ENCODE measurements around the gene TGFA.

TGFA gene

GRCh38 chr2:70479816-70480215 lies 73.8 kb downstream of the TGFA start:
- Histone ChIP-seq H3K9ac (ENCODE audit: low read length) (no peak overlapping the region), H3K4me1 (ENCODE audit: control insufficient read depth, insufficient read depth, low read length) (peaks cover 8% of the 10 kb centered on the region), H3K4me3 (ENCODE audit: low read length) (no peak overlapping the region), H3K27me3 (ENCODE audit: control insufficient read depth, insufficient read depth, low read length) (no peaks in the 10 kb centered on the region), H3K36me3 (ENCODE audit: control insufficient read depth, insufficient read depth, low read length) (no peaks in the 10 kb centered on the region), H3K9me3 (ENCODE audit: control insufficient read depth, low read length) (no peaks in the 10 kb centered on the region)

GRCh38 chr2:70477441-70477844 lies 76.2 kb downstream of the TGFA start:
- H3K9ac ChIP-seq (ENCODE audit: low read length) = no peak overlapping the region
- H3K27me3 ChIP-seq (ENCODE audit: control insufficient read depth, insufficient read depth, low read length) = no peaks in the 10 kb centered on the region
- H3K4me3 ChIP-seq (ENCODE audit: low read length) = no peak overlapping the region
- no peaks in the 10 kb centered on the region for H3K36me3 ChIP-seq (ENCODE audit: control insufficient read depth, insufficient read depth, low read length)
- H3K9me3 ChIP-seq (ENCODE audit: control insufficient read depth, low read length) = no peaks in the 10 kb centered on the region
- H3K4me1 ChIP-seq (ENCODE audit: control insufficient read depth, insufficient read depth, low read length) = peaks cover 17% of the 10 kb centered on the region

- Histone ChIP-seq H3K4me3 (ENCODE audit: low read length) (no peak overlapping the region), H3K4me1 (ENCODE audit: control insufficient read depth, insufficient read depth, low read length) (peaks cover 17% of the 10 kb centered on the region), H3K9me3 (ENCODE audit: control insufficient read depth, low read length) (no peaks in the 10 kb centered on the region), H3K36me3 (ENCODE audit: control insufficient read depth, insufficient read depth, low read length) (no peaks in the 10 kb centered on the region), H3K9ac (ENCODE audit: low read length) (no peak overlapping the region), H3K27me3 (ENCODE audit: control insufficient read depth, insufficient read depth, low read length) (no peaks in the 10 kb centered on the region)
These were observed 78.4 kb downstream of the TGFA start for GRCh38 chr2:70475266-70475665.

GRCh38 chr2:70474256-70474848 lies 79.3 kb downstream of the TGFA start:
- H3K36me3 ChIP-seq (ENCODE audit: control insufficient read depth, insufficient read depth, low read length) = no peaks in the 10 kb centered on the region
- no peaks in the 10 kb centered on the region for H3K9me3 ChIP-seq (ENCODE audit: control insufficient read depth, low read length)
- no peaks in the 10 kb centered on the region for H3K27me3 ChIP-seq (ENCODE audit: control insufficient read depth, insufficient read depth, low read length)
- no peak overlapping the region for H3K4me3 ChIP-seq (ENCODE audit: low read length)
- no peak overlapping the region for H3K9ac ChIP-seq (ENCODE audit: low read length)
- peaks cover 17% of the 10 kb centered on the region for H3K4me1 ChIP-seq (ENCODE audit: control insufficient read depth, insufficient read depth, low read length)

- Histone ChIP-seq H3K36me3 (ENCODE audit: control insufficient read depth, insufficient read depth, low read length) (no peaks in the 10 kb centered on the region), H3K27me3 (ENCODE audit: control insufficient read depth, insufficient read depth, low read length) (no peaks in the 10 kb centered on the region), H3K4me1 (ENCODE audit: control insufficient read depth, insufficient read depth, low read length) (peaks cover 17% of the 10 kb centered on the region), H3K9me3 (ENCODE audit: control insufficient read depth, low read length) (no peaks in the 10 kb centered on the region), H3K4me3 (ENCODE audit: low read length) (no peak overlapping the region), H3K9ac (ENCODE audit: low read length) (no peak overlapping the region)
These were observed 80.4 kb downstream of the TGFA start for GRCh38 chr2:70473101-70473722.

DNA sequence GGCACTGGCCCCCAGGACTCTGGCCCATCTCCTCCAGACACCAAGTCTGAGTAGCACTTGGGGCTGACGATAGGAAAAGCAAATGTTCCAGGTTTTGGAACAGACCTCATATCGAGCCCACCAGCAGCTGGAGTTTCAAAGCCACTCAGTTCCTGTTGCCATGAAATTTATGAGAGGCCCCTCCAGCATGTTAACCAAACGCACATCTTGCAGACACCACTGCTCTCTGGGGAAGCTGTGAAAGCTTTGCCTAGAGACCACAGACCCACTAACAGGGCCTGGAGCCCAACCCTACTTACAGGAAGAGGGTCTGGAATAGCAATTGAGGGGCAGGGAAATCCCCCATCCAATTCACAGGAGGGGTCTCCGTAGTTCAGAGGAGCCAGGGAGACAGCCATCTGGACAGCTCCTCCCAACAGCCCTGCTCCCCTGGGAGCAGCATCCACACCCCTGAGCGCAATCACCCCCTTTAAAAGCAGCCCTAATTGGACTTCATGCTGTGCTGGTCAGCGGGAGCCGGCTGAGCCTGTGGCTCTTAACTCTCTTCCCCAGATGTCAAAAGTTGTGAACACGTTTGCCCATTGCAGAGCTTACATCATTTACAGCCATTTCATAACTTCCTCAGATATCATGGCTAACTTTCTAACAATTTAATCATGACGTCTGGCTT lies 81.3 kb downstream of the TGFA start:
- Histone ChIP-seq H3K9ac (ENCODE audit: low read length) (no peak overlapping the region), H3K27me3 (ENCODE audit: control insufficient read depth, insufficient read depth, low read length) (no peaks in the 10 kb centered on the region), H3K4me3 (ENCODE audit: low read length) (no peak overlapping the region), H3K9me3 (ENCODE audit: control insufficient read depth, low read length) (no peaks in the 10 kb centered on the region), H3K4me1 (ENCODE audit: control insufficient read depth, insufficient read depth, low read length) (peaks cover 10% of the 10 kb centered on the region), H3K36me3 (ENCODE audit: control insufficient read depth, insufficient read depth, low read length) (no peaks in the 10 kb centered on the region)

- no peaks in the 10 kb centered on the region for H3K36me3 ChIP-seq (ENCODE audit: control insufficient read depth, insufficient read depth, low read length)
- H3K4me3 ChIP-seq (ENCODE audit: low read length) = no peak overlapping the region
- H3K9me3 ChIP-seq (ENCODE audit: control insufficient read depth, low read length) = no peaks in the 10 kb centered on the region
- no peak overlapping the region for H3K9ac ChIP-seq (ENCODE audit: low read length)
- H3K27me3 ChIP-seq (ENCODE audit: control insufficient read depth, insufficient read depth, low read length) = no peaks in the 10 kb centered on the region
- H3K4me1 ChIP-seq (ENCODE audit: control insufficient read depth, insufficient read depth, low read length) = peaks cover 9% of the 10 kb centered on the region
These were observed 82.5 kb downstream of the TGFA start for GRCh38 chr2:70471129-70471528.

GRCh38 chr2:70469961-70470360 lies 83.7 kb downstream of the TGFA start:
- Histone ChIP-seq H3K4me3 (ENCODE audit: low read length) (no peak overlapping the region), H3K4me1 (ENCODE audit: control insufficient read depth, insufficient read depth, low read length) (peaks cover 9% of the 10 kb centered on the region), H3K27me3 (ENCODE audit: control insufficient read depth, insufficient read depth, low read length) (no peaks in the 10 kb centered on the region), H3K9me3 (ENCODE audit: control insufficient read depth, low read length) (no peaks in the 10 kb centered on the region), H3K36me3 (ENCODE audit: control insufficient read depth, insufficient read depth, low read length) (peaks cover under 1% of the 10 kb centered on the region), H3K9ac (ENCODE audit: low read length) (no peak overlapping the region)

- Histone ChIP-seq H3K9me3 (ENCODE audit: control insufficient read depth, low read length) (no peaks in the 10 kb centered on the region), H3K9ac (ENCODE audit: low read length) (no peak overlapping the region), H3K4me1 (ENCODE audit: control insufficient read depth, insufficient read depth, low read length) (peaks cover 5% of the 10 kb centered on the region), H3K4me3 (ENCODE audit: low read length) (no peak overlapping the region), H3K27me3 (ENCODE audit: control insufficient read depth, insufficient read depth, low read length) (no peaks in the 10 kb centered on the region), H3K36me3 (ENCODE audit: control insufficient read depth, insufficient read depth, low read length) (peaks cover 4% of the 10 kb centered on the region)
These were observed 84.2 kb downstream of the TGFA start for GRCh38 chr2:70469435-70469834.

DNA sequence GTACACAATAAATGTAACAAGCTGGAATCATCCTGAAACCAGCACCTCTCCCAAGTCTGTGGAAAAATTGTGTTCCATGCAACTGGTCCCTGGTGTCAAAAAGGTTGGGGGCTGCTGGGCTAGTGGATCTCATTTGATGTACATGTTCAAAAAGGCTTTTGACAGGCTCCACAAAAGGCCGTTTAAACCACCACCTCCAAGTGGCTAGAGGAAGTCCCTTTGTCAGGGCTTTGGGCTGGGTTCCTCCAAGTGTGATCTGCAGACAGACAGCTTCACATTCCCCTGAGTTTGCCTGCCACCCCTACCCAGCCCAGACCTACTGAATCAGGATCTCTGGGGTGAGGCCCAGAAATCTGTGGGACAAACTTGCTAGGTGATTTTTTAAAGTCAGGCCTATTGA lies 84.7 kb downstream of the TGFA start:
- Histone ChIP-seq H3K27me3 (ENCODE audit: control insufficient read depth, insufficient read depth, low read length) (no peaks in the 10 kb centered on the region), H3K36me3 (ENCODE audit: control insufficient read depth, insufficient read depth, low read length) (peaks cover 4% of the 10 kb centered on the region), H3K9me3 (ENCODE audit: control insufficient read depth, low read length) (no peaks in the 10 kb centered on the region), H3K9ac (ENCODE audit: low read length) (no peak overlapping the region), H3K4me3 (ENCODE audit: low read length) (no peak overlapping the region), H3K4me1 (ENCODE audit: control insufficient read depth, insufficient read depth, low read length) (no peaks in the 10 kb centered on the region)

DNA sequence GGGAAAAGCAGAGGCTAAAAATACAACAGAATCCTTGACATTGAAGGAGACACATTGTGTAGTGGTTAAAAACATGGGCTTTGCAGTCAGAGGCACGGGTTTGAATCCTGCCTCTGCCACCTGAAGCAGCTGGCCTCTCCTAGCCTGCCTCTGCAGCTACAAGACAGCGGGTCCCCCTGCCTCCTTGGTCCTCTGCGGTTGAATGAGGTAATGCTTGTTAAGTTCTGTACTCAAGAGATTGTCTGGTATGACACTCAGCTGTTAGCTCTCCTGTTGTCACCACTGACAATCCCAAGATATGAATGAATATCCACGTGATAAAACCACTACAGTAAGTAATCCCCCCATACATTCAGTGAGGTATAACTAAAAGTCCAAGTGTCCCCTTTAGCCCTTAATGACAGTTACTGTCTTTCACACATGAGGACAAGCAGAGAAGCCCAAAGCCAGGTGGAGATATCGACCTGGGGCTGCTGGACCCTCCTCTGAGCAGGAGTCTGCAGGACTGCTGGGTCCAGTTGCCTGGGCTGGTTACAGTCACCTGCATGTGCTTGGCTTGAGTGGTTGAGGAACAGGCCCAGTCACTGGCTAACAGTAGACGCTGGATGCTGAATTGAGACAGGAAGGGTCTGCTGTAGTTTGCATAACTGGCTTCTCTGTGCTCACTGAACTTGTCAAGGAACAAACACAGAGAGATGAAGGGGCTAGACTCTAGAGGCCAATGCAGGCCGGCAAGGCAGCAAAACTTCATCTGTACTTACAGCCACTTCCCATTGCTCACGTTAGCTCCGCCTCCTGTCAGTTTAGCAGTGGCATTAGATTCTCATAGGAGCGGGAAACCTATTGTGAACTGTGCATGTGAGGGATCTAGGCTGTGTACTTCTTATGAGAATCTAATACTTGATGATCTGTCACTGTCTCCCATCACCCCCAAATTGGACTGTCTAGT lies 85.5 kb downstream of the TGFA start:
- H3K4me1 ChIP-seq (ENCODE audit: control insufficient read depth, insufficient read depth, low read length) = no peaks in the 10 kb centered on the region
- H3K36me3 ChIP-seq (ENCODE audit: control insufficient read depth, insufficient read depth, low read length) = peaks cover 4% of the 10 kb centered on the region
- H3K27me3 ChIP-seq (ENCODE audit: control insufficient read depth, insufficient read depth, low read length) = no peaks in the 10 kb centered on the region
- H3K4me3 ChIP-seq (ENCODE audit: low read length) = no peak overlapping the region
- no peaks in the 10 kb centered on the region for H3K9me3 ChIP-seq (ENCODE audit: control insufficient read depth, low read length)
- H3K9ac ChIP-seq (ENCODE audit: low read length) = no peak overlapping the region

DNA sequence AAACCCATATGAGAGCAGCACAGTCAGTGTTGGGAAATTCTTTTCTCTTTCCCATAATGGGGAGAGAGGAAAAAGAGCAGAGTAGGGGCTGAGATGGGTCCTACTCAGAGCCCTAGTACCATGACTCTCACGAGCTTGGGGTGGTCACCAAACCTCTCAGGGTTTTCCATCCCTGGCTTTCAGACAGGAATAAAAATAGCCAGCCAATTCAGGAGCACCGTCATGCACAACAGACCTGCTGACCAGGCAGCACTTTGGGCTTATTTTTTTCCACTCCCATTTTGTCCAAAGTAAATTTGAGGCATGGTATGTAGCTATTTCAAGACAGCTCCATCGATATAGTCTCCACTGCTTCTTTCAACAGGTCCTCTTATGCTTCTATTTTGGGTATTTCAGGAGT lies 86.4 kb downstream of the TGFA start:
- Histone ChIP-seq H3K4me3 (ENCODE audit: low read length) (no peak overlapping the region), H3K27me3 (ENCODE audit: control insufficient read depth, insufficient read depth, low read length) (no peaks in the 10 kb centered on the region), H3K4me1 (ENCODE audit: control insufficient read depth, insufficient read depth, low read length) (no peaks in the 10 kb centered on the region), H3K36me3 (ENCODE audit: control insufficient read depth, insufficient read depth, low read length) (peaks cover 4% of the 10 kb centered on the region), H3K9me3 (ENCODE audit: control insufficient read depth, low read length) (no peaks in the 10 kb centered on the region), H3K9ac (ENCODE audit: low read length) (no peak overlapping the region)

Measured in mucosa of stomach (tissue), 1 donor.